Measurements from ENCODE around the gene RBMX. TPM values are rescaled to one million over a fixed set of nuclear protein-coding genes. Genes with fewer than 3 reads are reported as not detected.

Gene RBMX
- total RNA-seq, 1 experiment from 2014 or later: 414 TPM

DNA sequence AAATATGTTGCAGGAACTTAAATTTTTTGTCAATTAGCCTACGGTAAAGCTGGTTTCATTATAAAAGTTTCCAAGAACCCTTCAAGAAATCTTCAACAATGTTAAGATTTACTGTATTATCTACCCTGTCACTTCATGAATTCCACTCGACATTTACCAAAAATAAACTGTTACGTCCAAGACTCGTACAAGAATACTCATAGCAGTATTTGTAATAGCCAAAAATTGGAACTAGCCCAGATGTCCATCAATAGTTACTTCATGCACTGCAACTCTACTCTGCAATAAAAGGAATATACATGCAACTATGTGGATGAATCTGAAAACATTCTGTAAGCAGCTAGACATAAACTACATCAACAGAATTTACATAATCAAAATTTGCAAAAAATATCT is 13.4 kb downstream of the RBMX start:
- no peak overlapping the region for H3K27ac ChIP-seq (ENCODE audit: insufficient read length, low read depth, low read length)
- no peak for DNase-seq
- no peak overlapping the region for H4K91ac ChIP-seq (ENCODE audit: insufficient read length, low read depth, low read length)
- H3K14ac ChIP-seq (ENCODE audit: insufficient read depth, low read length): no peak overlapping the region
- H3K27me3 ChIP-seq (ENCODE audit: insufficient read depth, low read length): no peaks in the 10 kb centered on the region
- no peak overlapping the region for H2BK12ac ChIP-seq (ENCODE audit: insufficient read length, low read depth, low read length)
- no peak overlapping the region for H3T11ph ChIP-seq (ENCODE audit: low read length)
- TF ChIP-seq, protein P1, sequence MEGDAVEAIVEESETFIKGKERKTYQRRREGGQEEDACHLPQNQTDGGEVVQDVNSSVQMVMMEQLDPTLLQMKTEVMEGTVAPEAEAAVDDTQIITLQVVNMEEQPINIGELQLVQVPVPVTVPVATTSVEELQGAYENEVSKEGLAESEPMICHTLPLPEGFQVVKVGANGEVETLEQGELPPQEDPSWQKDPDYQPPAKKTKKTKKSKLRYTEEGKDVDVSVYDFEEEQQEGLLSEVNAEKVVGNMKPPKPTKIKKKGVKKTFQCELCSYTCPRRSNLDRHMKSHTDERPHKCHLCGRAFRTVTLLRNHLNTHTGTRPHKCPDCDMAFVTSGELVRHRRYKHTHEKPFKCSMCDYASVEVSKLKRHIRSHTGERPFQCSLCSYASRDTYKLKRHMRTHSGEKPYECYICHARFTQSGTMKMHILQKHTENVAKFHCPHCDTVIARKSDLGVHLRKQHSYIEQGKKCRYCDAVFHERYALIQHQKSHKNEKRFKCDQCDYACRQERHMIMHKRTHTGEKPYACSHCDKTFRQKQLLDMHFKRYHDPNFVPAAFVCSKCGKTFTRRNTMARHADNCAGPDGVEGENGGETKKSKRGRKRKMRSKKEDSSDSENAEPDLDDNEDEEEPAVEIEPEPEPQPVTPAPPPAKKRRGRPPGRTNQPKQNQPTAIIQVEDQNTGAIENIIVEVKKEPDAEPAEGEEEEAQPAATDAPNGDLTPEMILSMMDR (conservative IDR thresholded peaks at IDR 0.05): no peak
- H2BK15ac ChIP-seq (ENCODE audit: low read depth, low read length): no peak overlapping the region
- Mint-ChIP-seq H3K9me3 (peaks cover 56 to 61% of the 10 kb centered on the region in 2 experiments), H3K27ac (peak overlapping the region in 1 of 3 experiments; percentile 7; a peak in 1 of 7 replicates), H3K36me3 (ENCODE audit: insufficient read depth in 1 of 3, low read depth in 3 of 3) (peaks cover 48 to 78% (median 64%) of the 10 kb centered on the region in 3 experiments), H3K4me3 (no peak overlapping the region), H3K4me1 (peaks cover 0 to 3% of the 10 kb centered on the region in 2 experiments; a peak in 1 of 4 replicates), H3K27me3 (ENCODE audit: low read depth) (no peaks in the 10 kb centered on the region)
- no peaks in the 10 kb centered on the region for H3K4me1 ChIP-seq (ENCODE audit: insufficient read depth, low read length)
- no peak overlapping the region for H2AK5ac ChIP-seq (ENCODE audit: insufficient read length, low read length)
- no CpG with 5 or more reads among the region's 4 CpGs for WGBS (ENCODE audit: extremely low coverage, insufficient read length, low lambda C conversion rate)
- H3K79me1 ChIP-seq (ENCODE audit: insufficient read depth, low read depth, low read length, poor library complexity, severe bottlenecking): no peaks in the 10 kb centered on the region
- H3K4me2 ChIP-seq (ENCODE audit: insufficient read depth, insufficient read length, low read length): no peak overlapping the region
- H2BK5ac ChIP-seq (ENCODE audit: insufficient read length, low read length): no peak overlapping the region
- no peak overlapping the region for H2BK120ac ChIP-seq (ENCODE audit: low read depth, low read length, poor library complexity, severe bottlenecking)
- peaks cover 6% of the 10 kb centered on the region for H3K9me3 ChIP-seq (ENCODE audit: control insufficient read depth, low read depth, low read length)
- H2AFZ ChIP-seq (ENCODE audit: low read length): no peak overlapping the region
- no peaks in the 10 kb centered on the region for H3K23me2 ChIP-seq (ENCODE audit: insufficient read length, low read depth, low read length, poor library complexity, severe bottlenecking)
- H3K9ac ChIP-seq (ENCODE audit: extremely low read depth, insufficient read length, low read length): no peak overlapping the region
- H3K23ac ChIP-seq (ENCODE audit: insufficient read length, low read depth, low read length): no peak overlapping the region
- H4K20me1 ChIP-seq (ENCODE audit: control insufficient read depth, insufficient read depth, insufficient read length): no peaks in the 10 kb centered on the region
- no peak overlapping the region for H3K18ac ChIP-seq (ENCODE audit: insufficient read length, low read depth, low read length)
- H3K79me2 ChIP-seq (ENCODE audit: insufficient read depth, low read length): no peaks in the 10 kb centered on the region
- H4K8ac ChIP-seq (replicated peaks; ENCODE audit: insufficient read length, low read depth, low read length): no peak overlapping the region
- no peak overlapping the region for H2BK20ac ChIP-seq (ENCODE audit: low read depth, low read length, poor library complexity, severe bottlenecking)
- no peak overlapping the region for H3K56ac ChIP-seq (ENCODE audit: insufficient read length, low read depth, low read length)
- H4K5ac ChIP-seq (ENCODE audit: insufficient read length, low read depth, low read length): no peak overlapping the region
- no peak overlapping the region for H3K4ac ChIP-seq (ENCODE audit: low read depth, low read length)
